NT2/D1 (cell line): ENCODE data around the gene HRH3.

ENCODE experiments used
- SUZ12 ChIP-seq: IDR thresholded peaks from 2 replicates; pipeline ENCODE4 v1.6.1; 2011; ENCODE audit not compliant: insufficient read length, insufficient read depth; ENCODE audit errors: extremely low read depth
- YY1 ChIP-seq: IDR thresholded peaks from 2 replicates; pipeline ENCODE4 v1.6.1; 2011; ENCODE audit not compliant: insufficient read length, insufficient read depth
- ZNF274 ChIP-seq: IDR thresholded peaks from 2 replicates; pipeline ENCODE4 v1.6.1; 2011; ENCODE audit warnings: mild to moderate bottlenecking, low read depth, low read length

- no peak for TF ChIP-seq YY1
- no peak for TF ChIP-seq ZNF274
- no peak for TF ChIP-seq SUZ12
Observed at GRCh38 chr20:62212299-62212698, 7.8 kb downstream of the HRH3 start.
